Muscle of arm (tissue), 12 donors: ENCODE results near the gene ST3GAL5. TPM values are rescaled to one million over a fixed set of nuclear protein-coding genes. Genes with fewer than 3 reads are reported as not detected.
"Not testable (repeated sequence)": the region's sequence is repeated elsewhere in the genome, so short reads cannot be mapped to it uniquely, and the experiment has no call there.

Source experiments
- DNase-seq: peaks from one replicate; pipeline ENCODE4 v3.0.0-alpha.2; 2013
- polyA plus RNA-seq, 12 donors: library from polyadenylated mRNA; unstranded; fragments of 120-200 nt; gene quantifications; one replicate each; pipeline ENCODE4 v1.2.1, GENCODE V29; 2013; ENCODE audit not compliant: insufficient read length in 12 of 12

The ST3GAL5 gene
- polyA plus RNA-seq, 12 donors, result 29.1 to 44.7 (median 34.3) TPM; not detected in 1

DNA sequence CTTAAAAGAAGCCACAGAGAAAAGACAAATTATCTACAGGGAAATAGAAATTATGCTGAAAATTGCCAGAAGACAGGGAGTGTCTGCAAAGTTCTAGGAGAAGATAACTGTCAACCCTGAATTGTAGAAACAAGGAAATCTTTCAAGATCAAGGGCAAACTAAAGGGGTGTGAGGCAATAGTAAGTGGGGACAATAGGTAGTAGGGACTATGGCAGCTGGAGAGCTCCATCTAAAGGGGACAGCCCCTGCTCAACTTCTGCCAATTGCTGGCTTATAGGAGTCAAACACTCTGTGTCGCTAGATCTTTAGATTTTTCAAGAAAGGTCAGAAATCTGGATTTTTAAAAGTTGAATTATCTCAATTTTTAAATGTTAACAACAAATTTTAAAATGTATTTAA lies 10.1 kb upstream of the ST3GAL5 start:
- no peak for DNase-seq

DNA sequence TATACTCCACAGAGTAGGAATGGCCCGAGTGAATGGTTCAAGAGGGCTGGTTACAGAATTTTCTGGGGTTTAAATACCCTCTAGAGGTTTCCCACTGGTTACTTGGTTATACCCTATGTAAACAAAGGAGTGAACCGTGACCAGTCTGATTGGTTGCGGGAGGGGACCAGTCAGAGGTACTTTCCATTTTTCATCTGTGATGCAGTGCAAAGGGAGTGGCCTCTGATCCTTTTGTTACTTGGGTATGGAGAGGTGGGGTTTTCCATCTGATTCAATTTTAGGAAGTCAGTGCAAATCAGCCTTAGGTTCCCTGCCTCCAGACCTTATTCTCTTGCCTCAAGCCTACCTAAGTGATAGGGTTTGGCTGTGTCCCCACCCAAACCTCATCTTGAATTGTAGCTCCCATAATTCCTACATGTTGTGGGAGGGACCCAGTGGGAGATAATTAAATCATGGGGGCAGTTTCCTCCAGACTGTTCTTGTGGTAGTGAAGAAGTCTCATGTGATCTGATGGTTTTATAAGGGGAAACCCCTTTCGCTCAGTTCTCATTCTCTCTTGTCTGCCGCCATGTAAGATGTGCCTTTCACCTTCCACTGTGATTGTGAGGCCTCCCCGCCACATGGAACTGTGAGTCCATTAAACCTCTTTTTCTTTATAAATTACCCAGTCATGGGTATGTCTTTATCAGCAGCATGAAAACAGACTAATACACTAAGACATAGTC lies 5.9 kb upstream of the ST3GAL5 start:
- DNase-seq, result not testable (repeated sequence)

DNA sequence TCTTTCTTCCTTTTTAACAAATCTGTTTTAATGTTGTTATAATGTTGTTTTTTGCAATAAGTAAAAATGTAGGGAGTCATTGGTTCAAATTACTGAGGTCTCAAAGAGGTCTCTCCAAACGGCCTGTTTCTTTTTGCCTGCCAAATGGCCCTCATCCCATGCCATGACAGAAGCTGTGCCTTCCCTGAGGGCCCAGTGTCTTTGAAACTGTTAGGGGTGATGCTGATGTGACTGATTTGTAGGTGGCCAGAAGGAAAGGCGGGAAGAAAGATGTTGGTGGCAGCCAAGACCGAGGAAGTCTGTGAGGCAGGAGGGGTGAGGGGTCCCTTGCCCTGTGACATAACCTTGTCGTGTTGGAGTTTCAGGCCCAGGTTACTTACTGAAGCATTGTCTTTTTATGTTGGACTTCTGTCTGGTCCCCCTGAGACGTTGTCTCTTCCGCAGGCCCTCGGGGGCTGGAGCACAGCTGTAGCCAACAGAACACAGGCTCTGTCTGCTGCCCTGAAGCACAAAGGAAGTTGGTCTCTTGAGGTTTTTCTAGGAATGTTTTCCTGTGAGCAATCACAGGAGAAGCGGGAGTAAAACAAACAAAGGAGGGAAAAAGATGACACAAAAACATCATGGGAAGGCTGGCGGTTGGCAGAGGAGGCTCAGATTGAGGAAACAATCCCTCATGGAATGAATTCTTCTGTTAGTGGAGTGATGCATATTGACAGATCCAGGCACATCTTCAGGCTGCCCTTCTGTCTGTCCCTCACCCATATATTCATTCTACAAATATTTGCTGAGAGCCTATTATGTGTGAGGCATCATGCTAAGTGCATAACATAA lies 4.9 kb upstream of the ST3GAL5 start:
- no peak for DNase-seq

DNA sequence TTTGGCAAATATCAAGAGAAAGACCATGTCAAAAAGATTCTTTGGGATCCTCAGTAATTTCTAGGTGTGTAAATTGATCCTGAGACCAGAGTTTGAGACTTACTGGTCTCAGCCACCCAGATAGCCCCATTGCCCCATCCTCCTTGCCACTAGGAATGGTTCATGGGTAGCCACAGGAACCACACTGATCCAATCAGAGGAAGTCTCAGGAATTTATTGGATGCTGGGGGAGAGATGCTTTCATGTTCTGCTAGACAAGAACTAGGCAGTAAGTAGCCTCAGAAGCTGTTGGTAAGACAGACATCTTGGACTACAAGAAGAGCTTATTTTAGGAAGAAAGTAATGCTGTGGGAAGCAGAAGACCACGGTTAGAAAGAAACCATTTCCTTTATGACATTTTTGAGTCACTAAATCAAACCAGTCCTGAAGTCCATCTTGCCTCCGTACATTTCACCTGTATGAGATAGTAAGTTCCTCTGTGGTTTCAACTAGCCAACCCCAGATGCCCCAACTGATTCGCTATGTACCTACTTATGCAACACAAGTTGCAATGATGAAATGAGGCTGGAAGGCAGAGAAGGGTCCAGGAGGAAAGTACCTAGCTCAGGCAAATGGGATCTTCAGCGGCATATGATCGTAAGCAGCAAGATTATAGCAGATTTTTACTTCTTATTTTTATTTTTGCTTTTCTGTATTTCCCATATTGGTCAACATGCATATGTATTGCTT lies 3.6 kb upstream of the ST3GAL5 start:
- no peak for DNase-seq

DNA sequence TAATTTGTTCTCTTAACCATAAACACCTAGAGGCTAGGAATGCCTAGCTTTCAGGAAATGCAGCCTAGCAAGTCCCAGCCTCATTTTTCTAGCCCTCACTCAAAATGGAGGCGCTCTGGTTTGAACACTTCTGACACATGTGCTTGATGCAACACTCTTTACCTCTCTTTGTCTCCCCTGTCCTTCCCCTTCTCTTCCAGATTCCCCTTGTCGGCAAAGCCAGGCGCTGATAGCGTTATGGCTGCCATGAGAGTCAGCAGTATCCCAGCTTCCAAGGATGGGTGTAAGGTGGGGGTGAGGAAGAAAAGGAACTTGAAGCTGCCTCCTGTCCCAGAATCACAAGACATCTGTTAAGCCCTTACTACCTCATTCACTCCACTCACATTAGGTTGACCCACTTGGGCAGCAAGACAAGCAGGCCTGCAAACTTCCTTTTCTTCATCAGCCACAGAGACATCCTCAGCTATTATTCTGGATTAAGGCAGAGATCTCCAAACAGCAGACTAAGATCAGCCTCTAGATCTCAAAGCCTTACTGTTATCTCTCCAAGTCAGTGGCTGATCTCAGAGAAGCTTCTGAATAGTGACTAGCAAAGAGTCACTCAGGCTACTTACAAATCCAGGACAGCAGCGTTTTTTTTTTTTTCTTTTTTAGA lies 1.9 kb upstream of the ST3GAL5 start:
- no peak for DNase-seq

DNA sequence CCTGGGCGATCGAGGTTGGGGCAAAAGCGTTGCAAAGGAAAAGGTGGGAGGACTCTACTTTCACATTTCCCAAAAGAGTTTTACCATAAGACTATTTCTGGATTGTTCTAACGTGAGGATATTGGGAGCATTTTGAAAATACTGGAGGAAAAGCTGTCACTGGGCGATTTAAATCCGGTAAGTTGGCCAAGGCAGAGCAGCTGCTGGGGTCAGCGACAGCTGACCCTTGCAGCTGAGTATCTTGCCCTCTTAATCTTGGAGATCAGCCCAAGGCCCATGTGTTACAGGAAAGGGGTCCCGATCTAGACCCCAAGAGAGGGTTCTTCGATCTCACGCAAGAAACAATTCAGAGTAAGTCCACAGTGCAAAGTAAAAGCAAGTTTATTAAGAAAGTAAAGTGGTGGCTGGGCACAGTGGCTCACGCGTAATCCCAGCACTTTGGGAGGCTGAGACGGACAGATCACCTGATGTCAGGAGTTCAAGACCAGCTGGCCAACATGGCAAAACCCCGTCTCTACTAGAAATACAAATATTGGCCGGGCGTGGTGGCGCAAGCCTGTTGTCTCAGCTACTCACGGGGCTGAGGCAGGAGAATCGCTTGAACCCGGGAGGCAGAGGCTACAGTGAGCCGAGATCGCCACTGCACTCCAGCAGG lies 964 bp upstream of the ST3GAL5 start:
- DNase-seq, result no peak

DNA sequence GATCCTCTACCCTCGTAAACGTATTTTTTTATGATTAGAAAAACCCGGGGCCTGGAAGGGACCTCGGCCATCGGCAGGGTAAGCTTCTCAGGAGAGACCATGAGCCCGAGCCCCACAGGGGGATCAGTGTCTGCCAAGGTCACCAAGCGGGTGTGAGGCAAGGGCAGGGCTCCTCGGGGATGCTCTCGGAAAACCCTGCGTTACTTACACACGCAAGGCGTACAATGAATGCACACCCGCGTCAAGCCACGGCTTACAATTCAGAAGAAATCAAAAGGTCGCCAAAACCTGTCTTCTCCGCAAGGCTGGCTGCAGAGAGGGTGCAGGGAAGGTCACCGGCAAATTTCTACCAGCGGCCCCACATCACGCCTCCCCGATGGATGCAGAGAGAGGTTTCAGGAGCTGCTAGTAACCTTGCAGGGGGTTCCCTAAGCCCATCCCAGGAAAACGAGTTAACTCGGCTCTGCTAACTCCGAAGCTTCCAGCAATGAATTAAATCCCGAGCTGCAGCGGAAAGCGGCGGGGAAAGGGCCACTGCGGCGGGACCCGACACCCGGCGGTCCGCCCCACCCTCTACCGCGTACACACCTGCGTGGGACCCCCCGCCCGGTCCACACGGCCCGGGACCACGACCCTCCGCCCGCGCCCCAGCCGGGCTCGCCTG lies 638 bp downstream of the ST3GAL5 start:
- peak; percentile 33 for DNase-seq

DNA sequence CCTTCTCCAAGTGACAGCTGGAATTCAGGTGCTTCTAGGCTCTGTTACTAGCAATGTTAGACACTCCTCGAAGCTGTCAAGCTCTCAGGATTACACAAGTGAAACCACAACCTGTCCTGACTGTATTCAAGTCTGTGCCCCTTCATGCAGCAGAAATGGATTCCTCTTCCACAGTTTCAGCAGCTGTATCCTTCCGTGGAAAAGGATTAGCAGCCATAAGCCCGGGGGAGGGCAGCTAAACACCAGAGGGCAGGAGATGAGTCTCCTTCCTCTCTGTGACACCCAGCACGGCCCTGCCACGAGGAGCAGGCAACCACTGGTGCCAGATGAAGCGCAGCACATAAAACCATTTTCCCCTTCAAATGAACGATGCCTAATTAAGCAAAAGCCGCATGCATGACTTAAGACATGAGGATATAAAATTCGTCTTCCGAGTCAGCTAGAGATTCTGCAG lies 1.2 kb downstream of the ST3GAL5 start:
- peak; percentile 35 for DNase-seq

DNA sequence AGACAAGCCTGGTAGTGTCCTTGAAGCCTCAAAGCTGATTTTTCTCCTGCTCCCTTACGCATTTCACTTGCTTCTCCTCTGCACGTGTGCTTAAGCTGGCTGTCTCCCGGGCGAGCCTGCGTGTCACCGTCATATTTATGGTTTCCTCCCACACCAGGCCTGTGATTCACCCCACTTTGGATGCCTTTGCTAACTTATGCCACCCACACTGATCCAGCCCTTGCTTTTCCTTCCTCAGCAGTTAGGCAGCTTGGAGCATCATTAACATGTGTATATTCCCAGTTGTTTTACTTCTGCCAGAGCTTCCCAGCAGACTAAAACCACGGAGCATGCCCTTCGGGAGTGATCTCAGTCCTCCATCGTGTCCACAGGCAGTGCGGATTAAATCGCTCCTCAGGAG lies 2.2 kb downstream of the ST3GAL5 start:
- no peak for DNase-seq

DNA sequence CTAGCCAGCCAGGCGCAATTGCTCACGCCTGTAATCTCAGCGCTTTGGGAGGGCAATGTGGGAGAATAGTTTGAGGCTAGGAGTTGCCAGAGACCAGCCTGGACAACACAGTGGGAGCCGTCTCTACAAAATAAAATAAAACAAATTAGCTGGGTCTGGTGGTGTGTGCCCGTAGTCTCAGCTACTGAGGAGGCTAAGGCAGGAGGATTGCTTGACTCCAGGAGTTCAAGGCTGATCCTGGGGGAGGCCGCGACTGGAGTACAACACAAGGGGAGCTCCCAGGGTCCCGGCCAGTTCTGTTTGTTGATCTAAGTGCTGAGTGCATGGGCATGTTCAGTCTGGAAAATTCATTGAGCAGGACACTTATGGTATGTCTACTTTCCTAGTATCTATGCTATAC lies 2.6 kb downstream of the ST3GAL5 start:
- DNase-seq, result no peak

DNA sequence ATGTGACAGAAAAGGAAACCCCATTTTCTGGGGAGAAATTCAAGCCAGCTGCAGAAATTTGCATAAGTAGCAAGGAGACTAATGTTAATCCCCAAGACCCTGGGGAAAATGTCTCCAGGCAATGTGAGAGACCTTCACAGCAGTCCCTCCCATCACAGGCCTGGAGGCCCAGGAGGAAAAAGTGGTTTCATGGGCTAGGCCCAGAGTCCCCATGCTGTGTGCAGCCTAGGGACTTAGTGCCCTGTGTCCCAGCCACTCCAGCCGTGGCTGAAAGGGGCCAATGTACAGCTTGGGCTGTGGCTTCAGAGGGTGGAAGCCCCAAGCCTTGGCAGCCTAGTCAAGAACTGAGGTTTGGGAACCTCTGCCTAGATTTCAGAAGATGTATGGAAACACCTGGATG lies 7.0 kb downstream of the ST3GAL5 start:
- DNase-seq, result not testable (repeated sequence)

DNA sequence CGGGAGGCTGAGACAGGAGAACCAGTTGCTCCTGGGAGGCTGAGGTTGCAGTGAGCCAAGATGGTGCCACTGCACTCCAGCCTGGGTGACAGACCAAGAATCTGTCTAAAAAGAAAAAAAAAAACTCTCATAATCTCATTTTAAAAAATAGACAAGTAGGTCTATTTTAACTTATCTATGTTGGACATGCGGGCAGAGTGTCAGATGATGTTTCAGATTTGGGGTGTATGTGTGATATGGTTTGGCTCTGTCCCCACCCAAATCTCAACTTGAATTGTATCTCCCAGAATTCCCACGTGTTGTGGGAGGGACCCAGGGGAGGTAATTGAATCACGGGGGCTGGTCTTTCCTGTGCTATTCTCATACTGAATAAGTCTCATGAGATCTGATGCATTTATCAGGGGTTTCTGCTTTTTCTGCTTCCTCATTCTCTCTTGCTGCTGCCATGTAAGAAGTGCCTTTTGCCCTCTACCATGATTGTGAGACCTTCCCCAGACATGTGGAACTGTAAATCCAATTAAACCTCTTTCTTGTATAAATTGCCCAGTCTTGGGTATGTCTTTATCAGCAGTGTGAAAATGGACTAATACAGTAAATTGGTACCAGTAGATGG lies 8.0 kb downstream of the ST3GAL5 start:
- DNase-seq, result not testable (repeated sequence)

DNA sequence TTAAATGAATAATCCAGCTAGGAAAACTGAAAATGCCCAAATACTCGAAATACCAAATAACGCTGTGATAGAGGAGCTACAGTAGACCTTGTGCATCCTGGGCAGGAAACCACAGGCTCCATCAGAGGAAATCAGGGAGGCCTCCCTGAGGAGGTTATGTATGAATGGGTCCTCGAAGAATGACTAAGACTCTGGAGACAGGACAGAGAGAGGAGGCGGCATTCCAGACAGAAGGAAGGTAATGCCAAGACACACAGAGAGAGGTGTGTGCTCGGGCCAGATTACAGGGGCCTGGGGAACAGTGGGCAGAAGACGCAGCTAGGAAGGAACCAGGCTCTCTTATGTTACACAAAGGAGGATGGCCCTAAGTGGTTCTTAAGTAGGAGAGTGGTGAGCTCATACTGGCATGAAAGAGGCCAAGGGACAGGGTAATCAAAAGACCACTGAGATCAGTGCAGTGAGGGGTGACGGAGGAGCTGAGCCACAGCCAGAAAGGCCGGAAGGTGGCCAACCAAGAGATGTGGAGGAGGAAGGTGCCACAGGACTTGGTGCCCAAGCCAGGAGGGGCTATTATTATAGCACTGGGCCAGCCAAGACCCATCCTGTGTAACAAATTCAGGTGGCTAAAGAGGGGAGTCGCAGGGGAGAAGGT lies 9.9 kb downstream of the ST3GAL5 start:
- no peak for DNase-seq

DNA sequence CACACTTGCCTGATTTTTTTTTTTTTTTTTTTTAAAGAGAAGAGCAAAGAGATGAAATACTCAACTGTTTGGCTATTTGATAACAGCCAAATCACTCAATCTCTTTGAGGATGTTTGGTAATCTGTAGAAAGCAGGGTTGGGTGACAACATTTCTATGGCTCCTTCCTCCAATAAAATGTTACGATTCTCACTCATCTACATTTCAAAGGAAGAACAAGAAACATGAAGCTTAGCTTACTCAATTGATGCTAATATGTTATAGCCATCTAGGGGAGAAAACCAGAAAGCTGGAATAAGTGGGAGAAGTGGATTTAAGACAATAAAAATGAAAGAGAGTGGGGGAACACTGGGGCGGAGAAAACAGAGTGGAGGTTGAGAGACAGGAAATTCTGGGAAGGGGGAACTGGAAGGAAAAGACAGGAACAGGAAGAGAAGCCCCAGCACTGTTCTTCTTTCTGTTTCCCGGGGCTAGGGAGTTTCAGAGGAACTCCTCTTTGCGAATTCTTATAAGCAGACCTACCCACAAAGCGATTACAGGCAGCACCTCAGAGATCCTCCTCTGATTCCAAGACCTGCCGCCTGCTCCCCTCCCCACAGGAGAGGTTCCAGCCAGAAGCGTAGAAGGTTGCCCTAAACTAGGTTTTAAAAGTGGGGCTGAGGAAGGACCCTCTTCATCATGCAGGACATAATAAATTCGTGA lies 13.3 kb downstream of the ST3GAL5 start:
- no peak for DNase-seq

DNA sequence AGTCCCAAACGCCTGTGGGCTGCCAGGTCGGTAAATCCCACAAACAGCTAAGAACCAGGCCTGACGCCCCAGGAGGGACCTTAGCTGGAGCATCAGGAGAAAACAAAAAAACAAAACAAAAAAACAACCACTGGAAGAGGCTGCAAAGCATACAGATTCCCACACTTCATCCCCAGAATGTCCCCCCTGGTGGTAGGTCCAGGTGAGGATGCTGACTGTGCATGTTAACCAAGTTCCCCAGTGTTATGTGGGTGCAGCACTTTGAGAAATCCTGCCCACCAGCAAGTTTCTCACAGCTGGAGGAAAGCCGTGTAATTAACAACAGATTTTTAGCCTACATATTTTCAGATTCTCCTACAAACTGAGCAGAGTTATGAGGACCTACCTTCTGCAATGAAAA lies 15.1 kb downstream of the ST3GAL5 start:
- DNase-seq, result no peak

DNA sequence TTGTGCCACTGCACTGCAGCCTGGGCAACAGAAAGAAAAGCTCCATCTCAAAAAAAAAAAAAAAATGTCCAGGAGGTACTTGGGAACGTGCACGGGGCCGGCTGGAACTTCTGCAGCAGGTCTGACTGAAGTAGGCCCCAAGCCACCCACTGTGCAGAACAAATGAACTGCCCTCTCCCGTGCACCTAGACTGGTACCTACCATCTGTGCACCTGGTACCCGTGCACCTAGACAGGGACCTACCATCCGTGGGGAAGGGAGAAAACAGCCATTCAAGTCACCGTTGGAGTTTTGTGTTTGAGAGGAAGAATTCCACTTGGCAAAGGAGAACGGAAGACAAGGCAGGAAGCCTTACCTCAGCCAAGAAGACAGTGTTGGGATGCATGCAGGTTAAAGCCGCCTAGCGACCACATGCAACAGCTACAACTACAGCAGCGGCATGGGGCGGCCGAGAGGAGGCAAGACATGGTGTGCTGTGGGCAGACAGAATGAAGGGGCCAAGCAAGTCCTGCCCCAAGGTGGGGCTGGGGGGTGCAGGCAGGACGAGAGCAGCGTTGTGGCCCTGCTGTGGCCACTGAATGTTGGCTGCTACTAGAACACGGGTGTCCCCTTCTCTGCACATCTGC lies 16.1 kb downstream of the ST3GAL5 start:
- DNase-seq, result no peak

DNA sequence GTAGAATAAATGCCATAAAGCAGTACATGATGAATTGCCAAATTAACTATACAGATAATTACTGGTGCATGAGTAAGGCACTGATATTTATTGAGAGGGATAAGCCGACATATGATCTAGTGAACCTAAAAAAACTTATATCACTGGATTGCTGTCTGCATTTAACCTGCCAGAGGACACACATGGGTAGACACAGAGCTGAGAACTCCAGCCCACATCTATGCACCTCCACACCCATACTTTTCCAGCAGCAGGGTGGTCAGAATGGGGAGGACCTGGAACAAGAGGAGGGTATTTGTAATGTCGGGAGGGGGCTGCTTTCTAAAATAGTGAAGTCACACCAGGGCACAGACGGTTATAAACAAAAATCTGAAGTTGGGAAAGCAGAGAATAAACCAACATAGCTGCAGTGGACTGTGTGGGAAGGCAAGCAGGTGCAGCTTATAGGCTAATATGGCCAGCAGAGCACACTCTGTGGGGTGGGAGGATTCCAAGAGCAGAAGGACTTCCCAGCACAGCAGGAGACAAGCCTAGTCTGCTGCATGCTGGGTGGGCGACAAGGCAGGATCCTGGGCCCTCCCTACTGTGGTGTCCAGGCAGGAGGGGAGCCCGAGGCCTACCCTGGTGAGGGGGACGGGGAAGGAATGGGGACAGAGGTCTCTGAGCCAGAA lies 17.2 kb downstream of the ST3GAL5 start:
- no peak for DNase-seq

DNA sequence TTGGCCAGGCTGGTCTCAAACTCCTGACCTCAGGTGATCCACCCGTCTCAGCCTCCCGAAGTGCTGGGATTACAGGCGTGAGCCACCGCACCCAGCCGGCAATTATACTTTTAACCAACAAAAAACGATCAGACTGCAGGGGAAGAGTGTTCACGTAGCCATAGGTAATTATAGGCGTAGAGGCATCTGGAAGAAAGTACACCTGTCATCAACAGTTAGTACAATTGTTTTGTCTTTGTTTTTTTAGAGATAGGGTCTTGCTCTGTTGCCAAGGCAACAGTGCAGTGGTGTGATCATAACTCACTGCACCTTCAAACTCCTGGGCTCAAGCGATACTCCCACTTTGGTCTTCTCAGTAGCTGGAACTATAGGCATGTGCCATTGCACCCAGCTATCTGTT lies 20.0 kb downstream of the ST3GAL5 start:
- no peak for DNase-seq
